Neural progenitor cell (in vitro differentiated cells): Measurements from ENCODE around the gene CEP170B.

Source experiments
- EZH2 ChIP-seq: fragments of 200-600 bp; sonication (generic); IDR thresholded peaks from 2 replicates; pipeline ENCODE4 v1.6.1; 2017; ENCODE audit warnings: antibody characterized with exemption, mild to moderate bottlenecking, moderate library complexity
- TF ChIP-seq, protein P1 (sequence below): fragments of 200-600 bp; sonication (generic); IDR thresholded peaks from 2 replicates; pipeline ENCODE4 v1.5.1; 2017; ENCODE audit warnings: antibody characterized with exemption, mild to moderate bottlenecking

DNA sequence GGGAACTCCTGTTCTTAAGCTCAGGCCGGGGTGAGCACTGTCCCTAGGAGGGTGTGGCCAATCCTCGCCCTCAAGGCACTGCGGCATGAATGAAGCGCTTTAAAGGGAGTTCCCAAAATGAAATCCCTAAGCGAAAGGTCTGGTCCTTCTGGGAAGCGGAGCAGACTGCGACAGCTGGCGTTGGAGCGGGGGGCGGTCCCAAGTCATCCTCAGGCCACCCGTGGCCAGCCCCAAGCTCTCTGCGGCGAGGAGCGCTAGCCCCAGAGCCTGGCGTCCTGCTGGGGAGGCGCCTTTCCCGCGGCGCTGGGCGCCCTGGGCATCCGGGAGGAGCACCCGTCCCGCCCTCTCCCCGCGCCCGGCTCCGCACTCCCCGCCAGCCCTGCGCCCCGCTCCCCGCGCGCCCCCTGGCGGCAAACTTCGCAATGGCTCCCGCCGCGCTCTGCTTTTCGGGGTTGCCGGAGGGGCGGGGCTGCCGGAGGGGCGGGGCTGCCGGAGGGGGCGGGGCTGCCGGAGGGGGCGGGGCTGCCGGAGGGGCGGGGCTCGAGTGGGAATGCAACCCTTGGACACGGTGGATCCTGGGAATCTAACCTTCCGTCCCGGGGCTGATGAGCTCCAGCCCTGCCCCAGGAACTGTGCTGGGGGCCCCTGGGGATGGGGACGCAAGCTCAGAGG, 38.7 kb upstream of the CEP170B start:
- TF ChIP-seq, protein P1, sequence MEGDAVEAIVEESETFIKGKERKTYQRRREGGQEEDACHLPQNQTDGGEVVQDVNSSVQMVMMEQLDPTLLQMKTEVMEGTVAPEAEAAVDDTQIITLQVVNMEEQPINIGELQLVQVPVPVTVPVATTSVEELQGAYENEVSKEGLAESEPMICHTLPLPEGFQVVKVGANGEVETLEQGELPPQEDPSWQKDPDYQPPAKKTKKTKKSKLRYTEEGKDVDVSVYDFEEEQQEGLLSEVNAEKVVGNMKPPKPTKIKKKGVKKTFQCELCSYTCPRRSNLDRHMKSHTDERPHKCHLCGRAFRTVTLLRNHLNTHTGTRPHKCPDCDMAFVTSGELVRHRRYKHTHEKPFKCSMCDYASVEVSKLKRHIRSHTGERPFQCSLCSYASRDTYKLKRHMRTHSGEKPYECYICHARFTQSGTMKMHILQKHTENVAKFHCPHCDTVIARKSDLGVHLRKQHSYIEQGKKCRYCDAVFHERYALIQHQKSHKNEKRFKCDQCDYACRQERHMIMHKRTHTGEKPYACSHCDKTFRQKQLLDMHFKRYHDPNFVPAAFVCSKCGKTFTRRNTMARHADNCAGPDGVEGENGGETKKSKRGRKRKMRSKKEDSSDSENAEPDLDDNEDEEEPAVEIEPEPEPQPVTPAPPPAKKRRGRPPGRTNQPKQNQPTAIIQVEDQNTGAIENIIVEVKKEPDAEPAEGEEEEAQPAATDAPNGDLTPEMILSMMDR, result peak; percentile 72
- no peak for TF ChIP-seq EZH2
